PC-3 (cell line): ENCODE results near the gene BAG3. TPM values are rescaled to one million over a fixed set of nuclear protein-coding genes. Genes with fewer than 3 reads are reported as not detected.

Experiments
- ATAC-seq: fragments of 200-7000 bp; cut with Tn5 transposase; 2 replicates; pipeline ENCODE4 v1.9.1; 2020; ENCODE audit warnings: mild to moderate bottlenecking, moderate library complexity
- BruUV-seq: library from RNA; stranded (reverse); fragments of 400-500 nt; replicated peaks from 2 replicates; lab custom pipeline; 2021; lab: Mats Ljungman, UMichigan
- CTCF ChIA-PET: fragments of 300-600 bp; sonication (Branson Sonifier 250); formaldehyde crosslinking; loops from one replicate; lab custom pipeline; 2022; ENCODE audit warnings: antibody characterized with exemption; lab: Charles Lee
- POLR2A ChIA-PET: fragments of 300-600 bp; sonication (Branson Sonifier 250); formaldehyde crosslinking; loops from one replicate; lab custom pipeline; 2022; ENCODE audit warnings: antibody characterized with exemption; ENCODE audit not compliant: unreplicated experiment; lab: Charles Lee
- DNase-seq: peaks from one replicate; pipeline ENCODE4 v3.0.0-alpha.2; 2015
- H2AFZ ChIP-seq: fragments of 300-600 bp; sonication (generic); 2 replicates; pipeline ENCODE4 v1.6.0; 2016; ENCODE audit warnings: antibody characterized with exemption, low read length
- H3F3A ChIP-seq: fragments of 300-600 bp; sonication (generic); one replicate; pipeline ENCODE4 v1.6.0; 2017; ENCODE audit warnings: antibody characterized with exemption, low read length, control low read depth, mild to moderate bottlenecking; ENCODE audit not compliant: unreplicated experiment
- H3K27ac ChIP-seq: fragments of 300-600 bp; sonication (generic); 2 replicates; pipeline ENCODE4 v1.5.1; 2016; ENCODE audit warnings: mild to moderate bottlenecking, low read length
- H3K27me3 ChIP-seq: fragments of 300-600 bp; sonication (generic); 2 replicates; pipeline ENCODE4 v1.6.1; 2016; ENCODE audit warnings: low read length, mixed read lengths
- H3K36me3 ChIP-seq: fragments of 300-600 bp; sonication (generic); 2 replicates; pipeline ENCODE4 v1.6.1; 2016; ENCODE audit warnings: low read depth, mixed run types, low read length, mixed read lengths
- H3K4me1 ChIP-seq: fragments of 300-600 bp; sonication (generic); 2 replicates; pipeline ENCODE4 v1.5.1; 2016; ENCODE audit warnings: low read length; ENCODE audit not compliant: insufficient read depth
- H3K4me2 ChIP-seq: fragments of 300-600 bp; sonication (generic); 2 replicates; pipeline ENCODE4 v1.6.0; 2016; ENCODE audit warnings: low read length
- H3K4me3 ChIP-seq: fragments of 300-600 bp; sonication (generic); 2 replicates; pipeline ENCODE4 v1.5.1; 2016; ENCODE audit warnings: mild to moderate bottlenecking, low read length, mixed read lengths
- H3K79me2 ChIP-seq: fragments of 300-600 bp; sonication (generic); 2 replicates; pipeline ENCODE4 v1.6.1; 2017; ENCODE audit warnings: low read length, mixed read lengths
- H3K9ac ChIP-seq: fragments of 300-600 bp; sonication (generic); 2 replicates; pipeline ENCODE4 v1.6.0; 2016; ENCODE audit warnings: mild to moderate bottlenecking, low read length
- H3K9me2 ChIP-seq: fragments of 300-600 bp; sonication (generic); replicated peaks from 2 replicates; pipeline ENCODE4 v1.6.1; 2016; ENCODE audit warnings: mixed run types, low read length, mixed read lengths
- H3K9me3 ChIP-seq: fragments of 300-600 bp; sonication (generic); 2 replicates; pipeline ENCODE4 v1.6.1; 2016; ENCODE audit warnings: low read length, mixed read lengths
- H4K20me1 ChIP-seq: fragments of 300-600 bp; sonication (generic); 2 replicates; pipeline ENCODE4 v1.6.1; 2016; ENCODE audit warnings: low read length, mixed read lengths
- CTCF ChIP-seq: fragments of 300-600 bp; sonication (generic); conservative IDR thresholded peaks from 2 replicates; pipeline ENCODE4 v1.5.1; 2017; ENCODE audit warnings: antibody characterized with exemption, low read depth, mild to moderate bottlenecking, low read length
- EZH2 ChIP-seq: fragments of 300-600 bp; sonication (generic); IDR thresholded peaks from one replicate; pipeline ENCODE4 v1.6.1; 2017; ENCODE audit warnings: antibody characterized with exemption, mild to moderate bottlenecking, low read length; ENCODE audit not compliant: unreplicated experiment
- EZH2phosphoT487 ChIP-seq: fragments of 300-600 bp; sonication (generic); IDR thresholded peaks from 2 replicates; pipeline ENCODE4 v1.6.1; 2018; ENCODE audit warnings: mild to moderate bottlenecking, antibody characterized with exemption, low read length, borderline replicate concordance
- intact Hi-C: fragments of 100-400 bp; cut with micrococcal nuclease; formaldehyde crosslinking; loops from 2 replicates; pipeline ENCODE4 v1.9.0; 2023
- total RNA-seq: library from RNA; depleted of rRNA; stranded (reverse); fragments of >200 nt; gene quantifications from 2 replicates; pipeline ENCODE4 v1.2.3, GENCODE V29; 2014

BAG3 gene
- total RNA-seq, 1 experiment from 2014 or later: 47.1 TPM

DNA sequence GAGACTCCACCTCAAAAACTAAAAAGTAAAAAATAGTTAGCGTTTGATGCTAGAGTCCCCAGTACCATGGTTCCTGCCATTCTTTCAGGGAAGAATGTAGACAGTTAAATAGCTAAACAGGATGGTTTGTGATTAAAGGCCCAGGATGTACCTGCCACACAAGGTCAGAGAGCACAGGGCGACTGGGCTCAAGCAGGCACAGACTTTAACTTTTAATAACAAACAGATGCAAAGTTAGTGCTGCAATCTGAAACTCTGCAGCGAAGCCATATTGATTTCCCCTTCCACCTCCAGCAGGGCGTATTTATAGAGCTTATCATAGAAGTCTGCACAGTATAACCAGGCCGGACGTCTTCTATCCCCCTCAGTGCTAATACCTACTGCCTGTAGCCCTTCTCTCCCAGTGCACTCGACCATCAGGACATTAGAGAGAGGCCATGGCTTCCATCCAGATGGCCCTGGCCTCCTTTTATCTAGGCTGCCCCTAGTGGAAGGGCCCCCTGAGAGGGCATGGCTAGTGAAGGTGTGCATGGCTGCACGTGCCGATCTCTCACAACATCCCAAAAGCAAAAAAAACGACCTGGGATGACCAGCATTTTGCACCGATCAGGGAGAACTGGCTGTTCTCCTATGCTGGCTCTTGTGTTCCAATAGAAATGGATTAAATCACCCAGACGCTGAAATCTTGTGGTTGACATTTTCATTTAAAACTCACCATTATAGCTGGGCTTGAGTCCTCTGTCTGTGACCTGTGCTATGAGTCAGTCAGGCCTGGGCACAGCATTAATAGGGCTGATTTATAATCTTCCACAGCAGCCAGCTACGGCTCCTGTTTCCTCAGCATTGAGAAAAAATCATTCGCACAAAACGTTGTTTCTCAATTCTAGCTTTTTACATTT lies 7.6 kb upstream of the BAG3 start:
- TF ChIP-seq EZH2phosphoT487 (no peak), EZH2 (no peak), CTCF (no peak)
- ChIA-PET CTCF (no interaction called here), POLR2A (no interaction called here)
- no TSS peak for BruUV-seq
- H3K36me3 ChIP-seq: no peaks in the 10 kb centered on the region
- no peak overlapping the region for H3K4me3 ChIP-seq
- no peak overlapping the region for H3K4me2 ChIP-seq
- no peak overlapping the region for H2AFZ ChIP-seq
- no peaks in the 10 kb centered on the region for H3K27me3 ChIP-seq
- H3K9me2 ChIP-seq: no peaks in the 10 kb centered on the region
- no peaks in the 10 kb centered on the region for H3K4me1 ChIP-seq
- no peak for ATAC-seq
- peaks cover 14% of the 10 kb centered on the region for H3K9me3 ChIP-seq
- no peaks in the 10 kb centered on the region for H4K20me1 ChIP-seq
- intact Hi-C loops: no loop called here
- H3K9ac ChIP-seq: no peak overlapping the region
- H3K27ac ChIP-seq: no peak overlapping the region
- H3K79me2 ChIP-seq: no peaks in the 10 kb centered on the region
- DNase-seq: no peak
- H3F3A ChIP-seq: no peaks in the 10 kb centered on the region

DNA sequence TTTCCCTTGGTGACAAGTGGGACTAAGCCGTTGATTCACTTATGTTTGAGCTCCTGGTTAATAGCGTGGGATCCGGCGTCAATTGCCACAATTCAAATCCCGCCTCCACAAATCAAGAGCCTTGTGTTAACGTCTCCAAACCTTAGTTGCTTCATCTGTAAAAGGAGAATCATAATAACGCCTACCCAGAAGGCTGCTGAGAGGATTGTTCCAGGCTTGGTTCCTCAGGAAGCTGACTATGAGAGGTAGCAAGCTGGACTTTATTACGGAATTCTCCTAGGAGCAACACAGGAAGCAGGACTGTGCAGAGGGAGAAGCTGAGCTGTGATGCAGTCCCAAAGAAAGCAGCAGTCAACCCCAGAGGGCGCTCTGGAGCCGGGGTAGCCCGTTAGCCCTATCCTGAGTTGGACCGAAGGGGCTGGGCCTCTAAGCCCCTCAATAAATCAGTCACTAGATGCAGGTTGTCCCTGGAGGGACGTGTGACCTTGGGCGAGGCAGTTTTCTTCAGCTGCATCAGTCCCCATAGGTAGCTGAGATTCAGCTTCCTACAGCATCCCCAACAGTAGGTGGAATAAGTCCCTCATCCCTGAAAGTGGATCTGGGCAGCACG lies 6.9 kb upstream of the BAG3 start:
- Histone ChIP-seq H3K4me3 (no peak overlapping the region), H3F3A (no peaks in the 10 kb centered on the region), H3K27ac (no peak overlapping the region), H3K79me2 (no peaks in the 10 kb centered on the region), H3K9me2 (no peaks in the 10 kb centered on the region), H3K36me3 (no peaks in the 10 kb centered on the region), H3K9me3 (peaks cover 14% of the 10 kb centered on the region), H3K9ac (no peak overlapping the region), H3K4me1 (no peaks in the 10 kb centered on the region), H3K27me3 (no peaks in the 10 kb centered on the region), H3K4me2 (no peak overlapping the region), H2AFZ (no peak overlapping the region), H4K20me1 (no peaks in the 10 kb centered on the region)
- CTCF ChIA-PET: no interaction called here
- no peak for ATAC-seq
- no peak for DNase-seq
- BruUV-seq: no TSS peak
- intact Hi-C loops: no loop called here
- POLR2A ChIA-PET: no interaction called here
- TF ChIP-seq CTCF: 0 out of 2 replicates have a peak, but pooled peaks have one; percentile 12
- no peak for TF ChIP-seq EZH2

- intact Hi-C loops: no loop called here
- POLR2A ChIA-PET: no interaction called here
- Histone ChIP-seq H3K9me3 (peaks cover 14% of the 10 kb centered on the region), H3K79me2 (no peaks in the 10 kb centered on the region), H3K4me1 (no peaks in the 10 kb centered on the region), H2AFZ (no peak overlapping the region), H3K4me2 (no peak overlapping the region), H3K27me3 (no peaks in the 10 kb centered on the region), H3K36me3 (no peaks in the 10 kb centered on the region), H3K4me3 (no peak overlapping the region), H4K20me1 (no peaks in the 10 kb centered on the region), H3K27ac (no peak overlapping the region), H3F3A (no peaks in the 10 kb centered on the region), H3K9me2 (no peaks in the 10 kb centered on the region), H3K9ac (no peak overlapping the region)
- CTCF ChIA-PET: no interaction called here
- no peak for DNase-seq
- ATAC-seq: no peak
- TF ChIP-seq EZH2 (no peak), EZH2phosphoT487 (no peak), CTCF (no peak)
- no TSS peak for BruUV-seq
These were observed 6.2 kb upstream of the BAG3 start for GRCh38 chr10:119644994-119645393.
